Mesothelial cell of epicardium (in vitro differentiated cells): ENCODE data around the gene PSMC3IP. TPM values are rescaled to one million over a fixed set of nuclear protein-coding genes. Genes with fewer than 3 reads are reported as not detected.
A peak's percentile ranks its signal among the peaks of the same experiment; 100 is the strongest.

Experiments used
- DNase-seq, 2 experiments: peaks; one replicate each; pipeline ENCODE4 v3.0.0; 2021; ENCODE audit warnings: low spot score in 2 of 2; ENCODE audit not compliant: unreplicated experiment in 2 of 2
- H3K27ac Mint-ChIP-seq: 2 replicates; pipeline ENCODE4 v1.8.0; 2021; ENCODE audit warnings: mixed read lengths
- H3K27me3 Mint-ChIP-seq: 2 replicates; pipeline ENCODE4 v1.8.0; 2021; ENCODE audit warnings: low read depth, mixed read lengths
- H3K36me3 Mint-ChIP-seq: 2 replicates; pipeline ENCODE4 v1.8.0; 2021; ENCODE audit warnings: mixed read lengths
- H3K4me1 Mint-ChIP-seq: 2 replicates; pipeline ENCODE4 v1.8.0; 2021; ENCODE audit warnings: mixed read lengths
- H3K4me3 Mint-ChIP-seq: 2 replicates; pipeline ENCODE4 v1.8.0; 2021; ENCODE audit warnings: mild to moderate bottlenecking, moderate library complexity, mixed read lengths
- H3K9me3 Mint-ChIP-seq: 2 replicates; pipeline ENCODE4 v1.8.0; 2021; ENCODE audit warnings: mixed read lengths
- CTCF ChIP-seq: fragments of 200-600 bp; sonication (generic); IDR thresholded peaks from one replicate; pipeline ENCODE4 v1.5.0; 2021; ENCODE audit warnings: antibody characterized with exemption; ENCODE audit not compliant: unreplicated experiment
- total RNA-seq: library from RNA; stranded (reverse); gene quantifications from 3 replicates; pipeline ENCODE4 v1.2.1, GENCODE V29; 2021

The PSMC3IP gene
- total RNA-seq, 1 donor from 2014 or later = 9.8 TPM

DNA sequence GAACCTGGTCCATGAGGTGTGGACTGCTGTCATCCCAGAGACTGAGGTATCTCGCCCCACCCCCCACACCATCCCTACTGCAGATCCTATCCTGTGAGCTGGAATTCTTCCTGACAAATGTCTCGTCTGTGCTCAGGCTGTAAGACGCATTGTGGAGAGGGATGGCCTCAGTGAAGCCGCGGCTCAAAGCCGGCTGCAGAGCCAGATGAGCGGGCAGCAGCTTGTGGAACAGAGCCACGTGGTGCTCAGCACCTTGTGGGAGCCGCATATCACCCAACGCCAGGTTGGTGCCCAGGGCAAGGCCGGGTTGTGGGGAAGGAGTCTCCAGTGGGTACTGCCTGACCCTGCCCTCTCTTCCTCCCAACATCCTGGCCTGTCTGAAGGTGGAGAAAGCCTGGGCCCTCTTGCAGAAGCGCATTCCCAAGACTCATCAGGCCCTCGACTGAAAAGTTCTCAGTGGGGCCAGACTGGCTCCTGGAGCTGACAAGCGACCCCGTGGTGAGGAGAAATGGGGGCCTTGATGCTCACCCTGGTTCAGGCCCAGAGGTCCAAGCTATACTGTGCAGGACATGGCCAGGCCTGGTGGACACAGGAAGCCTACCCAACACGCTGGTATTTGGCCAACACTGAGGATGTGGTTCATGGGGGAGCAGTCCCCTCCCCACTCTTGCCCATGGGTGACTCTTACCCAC, 11.9 kb downstream of the PSMC3IP start:
- peak overlapping the region; percentile 94 for H3K4me3 Mint-ChIP-seq
- no peak for DNase-seq
- no peaks in the 10 kb centered on the region for H3K9me3 Mint-ChIP-seq
- H3K4me1 Mint-ChIP-seq = peaks cover 31% of the 10 kb centered on the region
- no peaks in the 10 kb centered on the region for H3K27me3 Mint-ChIP-seq
- TF ChIP-seq CTCF = no peak
- H3K36me3 Mint-ChIP-seq = peaks cover 2% of the 10 kb centered on the region
- H3K27ac Mint-ChIP-seq = no peak overlapping the region

DNA sequence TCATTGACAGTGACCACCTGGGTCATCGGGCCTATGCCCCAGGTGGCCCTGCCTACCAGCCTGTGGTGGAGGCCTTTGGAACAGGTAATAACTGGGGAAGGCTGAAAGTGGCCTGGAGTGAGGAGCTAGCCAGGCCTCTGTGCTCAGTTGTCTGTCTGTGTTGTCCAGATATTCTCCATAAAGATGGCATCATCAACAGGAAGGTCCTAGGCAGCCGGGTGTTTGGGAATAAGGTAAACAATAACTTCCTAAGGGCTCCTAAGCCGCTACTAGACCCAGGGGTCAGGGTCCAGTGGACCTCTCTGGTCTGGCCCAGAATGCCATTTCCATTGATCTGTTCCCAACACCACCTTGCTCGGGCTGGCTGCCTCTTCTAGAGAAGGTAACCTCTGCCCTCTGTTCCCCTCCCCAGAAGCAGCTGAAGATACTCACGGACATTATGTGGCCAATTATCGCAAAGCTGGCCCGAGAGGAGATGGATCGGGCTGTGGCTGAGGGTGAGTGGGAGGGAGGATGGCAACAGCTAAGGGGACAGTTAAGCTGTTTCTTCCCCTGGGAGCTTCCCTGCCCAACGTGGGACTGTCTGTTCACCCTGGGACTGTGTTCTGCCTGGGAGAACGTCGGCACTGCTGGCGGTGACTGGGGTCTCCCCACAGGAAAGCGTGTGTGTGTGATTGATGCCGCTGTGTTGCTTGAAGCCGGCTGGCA, 12.6 kb downstream of the PSMC3IP start:
- H3K9me3 Mint-ChIP-seq = no peaks in the 10 kb centered on the region
- H3K27ac Mint-ChIP-seq = no peak overlapping the region
- peaks cover 2% of the 10 kb centered on the region for H3K36me3 Mint-ChIP-seq
- H3K4me3 Mint-ChIP-seq = peak overlapping the region; percentile 34
- DNase-seq = no peak
- no peaks in the 10 kb centered on the region for H3K27me3 Mint-ChIP-seq
- peaks cover 34% of the 10 kb centered on the region for H3K4me1 Mint-ChIP-seq
- TF ChIP-seq CTCF = no peak

DNA sequence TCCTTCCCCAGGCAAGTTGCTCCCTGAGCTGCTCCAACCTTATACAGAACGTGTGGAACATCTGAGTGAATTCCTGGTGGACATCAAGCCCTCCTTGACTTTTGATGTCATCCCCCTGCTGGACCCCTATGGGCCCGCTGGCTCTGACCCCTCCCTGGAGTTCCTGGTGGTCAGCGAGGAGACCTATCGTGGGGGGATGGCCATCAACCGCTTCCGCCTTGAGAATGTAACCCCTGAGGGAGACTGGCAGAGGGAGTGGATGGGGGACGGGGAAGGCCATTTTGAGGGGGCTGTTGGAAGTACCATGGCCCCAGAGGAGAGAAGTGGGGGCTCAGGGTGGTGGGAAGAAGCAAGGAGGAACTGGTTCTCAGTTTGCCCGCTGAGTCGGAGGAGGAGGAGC, 13.6 kb downstream of the PSMC3IP start:
- peak overlapping the region; percentile 87 for H3K4me3 Mint-ChIP-seq
- no peak for DNase-seq
- H3K4me1 Mint-ChIP-seq = peaks cover 34% of the 10 kb centered on the region
- H3K9me3 Mint-ChIP-seq = no peaks in the 10 kb centered on the region
- TF ChIP-seq CTCF = no peak
- H3K27me3 Mint-ChIP-seq = no peaks in the 10 kb centered on the region
- no peaks in the 10 kb centered on the region for H3K36me3 Mint-ChIP-seq
- no peak overlapping the region for H3K27ac Mint-ChIP-seq

DNA sequence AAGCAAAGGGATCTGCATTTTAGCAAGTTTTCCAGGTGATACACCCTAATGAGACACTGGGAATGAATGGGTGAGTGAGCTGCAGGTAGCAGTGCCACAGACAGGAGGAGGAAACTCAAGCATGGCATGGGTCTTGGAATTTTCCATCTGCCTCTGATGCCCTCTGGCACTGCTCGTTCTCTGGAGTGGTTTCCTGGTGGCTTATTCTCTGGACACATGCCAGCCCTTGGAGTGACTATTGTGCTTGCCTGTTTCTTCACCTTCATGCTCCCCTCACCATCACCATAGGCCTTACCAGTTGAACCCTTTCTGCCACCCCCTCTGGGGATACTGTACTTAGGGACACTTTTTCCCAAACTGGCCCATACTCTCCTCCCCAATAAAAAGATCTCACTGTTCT, 14.0 kb downstream of the PSMC3IP start:
- Mint-ChIP-seq H3K4me1 (peaks cover 34% of the 10 kb centered on the region), H3K4me3 (peak overlapping the region; percentile 87), H3K27ac (no peak overlapping the region), H3K9me3 (no peaks in the 10 kb centered on the region), H3K27me3 (no peaks in the 10 kb centered on the region), H3K36me3 (no peaks in the 10 kb centered on the region)
- no peak for DNase-seq
- TF ChIP-seq CTCF = no peak

- Mint-ChIP-seq H3K9me3 (no peaks in the 10 kb centered on the region), H3K4me1 (peaks cover 34% of the 10 kb centered on the region), H3K36me3 (no peaks in the 10 kb centered on the region), H3K4me3 (peak overlapping the region; percentile 87), H3K27me3 (no peaks in the 10 kb centered on the region), H3K27ac (peak overlapping the region; percentile 97)
- no peak for DNase-seq
- no peak for TF ChIP-seq CTCF
Observed at GRCh38 chr17:42563143-42563509, 14.4 kb downstream of the PSMC3IP start.
